GM21737 (cell line): ENCODE measurements around the gene UQCRHL.

Experiments used
- ATAC-seq: cut with Tn5 transposase; IDR thresholded peaks from one replicate; pipeline ENCODE4 v1.9.1; 2021; ENCODE audit warnings: mild to moderate bottlenecking, moderate library complexity; ENCODE audit not compliant: unreplicated experiment

The UQCRHL gene

GRCh38 chr1:15758953-15759661 is 48.3 kb downstream of the UQCRHL start:
- no peak for ATAC-seq

GRCh38 chr1:15758343-15758931 is 49.0 kb downstream of the UQCRHL start, which contains the start of gene FBLIM1:
FBLIM1 (plus strand) TSS chr1:15758795; CDS start chr1:15764984, 6,189 bp downstream.
- no peak for ATAC-seq

DNA sequence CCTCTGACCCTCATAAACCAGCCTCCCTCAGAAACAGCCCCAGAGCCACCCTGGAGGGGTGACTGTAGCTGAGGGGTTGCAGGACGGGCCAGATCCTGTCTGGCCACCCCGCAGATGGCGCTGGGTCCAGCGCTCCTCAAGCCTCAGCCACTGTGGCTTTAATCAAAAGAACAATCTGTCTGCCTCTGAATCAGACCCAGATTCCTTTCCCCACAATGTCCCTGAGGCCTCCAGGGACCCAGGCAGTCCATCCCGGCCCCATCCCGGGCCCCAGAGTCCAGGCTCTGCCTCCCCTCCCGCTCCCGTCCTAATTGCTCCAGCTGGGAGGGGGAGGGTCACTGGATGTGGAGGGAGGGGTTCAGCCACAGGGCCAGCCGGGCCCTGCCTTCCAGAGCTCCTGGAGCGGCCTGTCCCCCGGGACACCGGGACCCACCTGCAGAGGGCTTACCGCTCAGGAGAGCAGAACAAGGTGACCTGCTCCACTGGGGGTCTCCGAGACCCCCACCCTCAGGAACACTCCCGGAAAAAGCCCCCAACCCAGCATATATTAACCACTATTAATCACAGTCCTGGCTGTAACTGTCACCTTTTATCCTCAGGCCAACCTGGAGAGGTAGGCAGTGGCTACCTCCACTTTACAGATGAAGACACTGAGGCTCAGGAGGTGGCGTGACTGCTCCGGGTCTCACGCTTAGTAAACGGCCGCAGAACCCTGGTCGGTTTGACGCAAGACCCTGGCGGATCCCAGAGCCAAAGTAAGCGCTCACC is 49.7 kb downstream of the UQCRHL start:
- no peak for ATAC-seq
